ENCODE data around the gene LRRC36.

DNA sequence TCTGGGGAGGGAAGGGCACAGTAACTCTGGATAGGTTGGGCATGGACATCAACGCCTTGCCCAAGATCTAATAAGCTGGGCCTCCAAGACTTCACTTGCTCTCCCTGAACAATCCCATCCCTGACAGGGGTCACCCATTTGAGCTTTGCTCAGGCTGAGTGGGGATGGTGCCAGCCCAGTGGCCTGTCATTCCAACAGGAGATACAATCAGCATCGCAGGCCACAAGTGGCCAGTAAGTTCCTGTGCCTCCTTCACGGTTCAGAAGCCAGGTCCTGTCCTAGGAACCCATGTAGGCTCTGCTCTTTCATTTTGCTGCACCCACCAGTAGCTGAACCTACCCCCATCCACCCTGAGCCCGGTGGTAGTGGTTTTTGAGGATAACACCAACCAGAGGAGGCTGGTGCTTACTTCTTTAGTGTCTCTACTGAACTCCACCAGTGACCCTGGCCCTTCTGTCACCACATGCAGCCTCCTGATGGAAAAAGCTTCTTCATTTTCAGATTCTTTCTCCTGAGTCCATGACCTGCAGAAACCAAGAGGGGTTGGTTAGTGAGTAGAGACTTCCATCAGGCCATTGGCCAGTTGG, 32.4 kb upstream of the LRRC36 start:
- TF ChIP-seq, protein P1, sequence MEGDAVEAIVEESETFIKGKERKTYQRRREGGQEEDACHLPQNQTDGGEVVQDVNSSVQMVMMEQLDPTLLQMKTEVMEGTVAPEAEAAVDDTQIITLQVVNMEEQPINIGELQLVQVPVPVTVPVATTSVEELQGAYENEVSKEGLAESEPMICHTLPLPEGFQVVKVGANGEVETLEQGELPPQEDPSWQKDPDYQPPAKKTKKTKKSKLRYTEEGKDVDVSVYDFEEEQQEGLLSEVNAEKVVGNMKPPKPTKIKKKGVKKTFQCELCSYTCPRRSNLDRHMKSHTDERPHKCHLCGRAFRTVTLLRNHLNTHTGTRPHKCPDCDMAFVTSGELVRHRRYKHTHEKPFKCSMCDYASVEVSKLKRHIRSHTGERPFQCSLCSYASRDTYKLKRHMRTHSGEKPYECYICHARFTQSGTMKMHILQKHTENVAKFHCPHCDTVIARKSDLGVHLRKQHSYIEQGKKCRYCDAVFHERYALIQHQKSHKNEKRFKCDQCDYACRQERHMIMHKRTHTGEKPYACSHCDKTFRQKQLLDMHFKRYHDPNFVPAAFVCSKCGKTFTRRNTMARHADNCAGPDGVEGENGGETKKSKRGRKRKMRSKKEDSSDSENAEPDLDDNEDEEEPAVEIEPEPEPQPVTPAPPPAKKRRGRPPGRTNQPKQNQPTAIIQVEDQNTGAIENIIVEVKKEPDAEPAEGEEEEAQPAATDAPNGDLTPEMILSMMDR (IDR thresholded peaks at IDR 0.05; ENCODE audit: borderline replicate concordance, extremely low read depth, low read length, poor library complexity, severe bottlenecking): no peak
- TF ChIP-seq EZH2 (IDR thresholded peaks at IDR 0.05; ENCODE audit: borderline replicate concordance, low read depth, low read length, severe bottlenecking): no peak
